ENCODE measurements around the gene TBC1D14.
"Not testable (repeated sequence)": the region's sequence is repeated elsewhere in the genome, so short reads cannot be mapped to it uniquely, and the experiment has no call there.

TBC1D14 gene

GRCh38 chr4:6956087-6956433 lies 46.4 kb downstream of the TBC1D14 start:
- no peak for DNase-seq

- no peak for DNase-seq
These were observed 47.0 kb downstream of the TBC1D14 start for GRCh38 chr4:6956434-6957147.

- DNase-seq: no peak
These were observed 47.5 kb downstream of the TBC1D14 start for GRCh38 chr4:6957148-6957520.

- DNase-seq: no peak
These were observed 48.4 kb downstream of the TBC1D14 start for GRCh38 chr4:6957994-6958393.

- DNase-seq: no peak
These were observed 49.6 kb downstream of the TBC1D14 start for GRCh38 chr4:6959261-6959660.

- DNase-seq: no peak
These were observed 50.5 kb downstream of the TBC1D14 start for GRCh38 chr4:6960154-6960553.

GRCh38 chr4:6960628-6961412 lies 51.2 kb downstream of the TBC1D14 start:
- no peak for DNase-seq

GRCh38 chr4:6961496-6962210 lies 52.0 kb downstream of the TBC1D14 start:
- no peak for DNase-seq

- no peak for DNase-seq
These were observed 52.8 kb downstream of the TBC1D14 start for GRCh38 chr4:6962211-6963041.

GRCh38 chr4:6963139-6963611 lies 53.5 kb downstream of the TBC1D14 start:
- no peak for DNase-seq

GRCh38 chr4:6964858-6965257 lies 55.2 kb downstream of the TBC1D14 start:
- no peak for DNase-seq

GRCh38 chr4:6965329-6965728 lies 55.7 kb downstream of the TBC1D14 start:
- DNase-seq: no peak

- no peak for DNase-seq
These were observed 58.3 kb downstream of the TBC1D14 start for GRCh38 chr4:6967846-6968340.

- no peak for DNase-seq
These were observed 58.9 kb downstream of the TBC1D14 start for GRCh38 chr4:6968496-6968895.

- DNase-seq: no peak
These were observed 60.5 kb downstream of the TBC1D14 start for GRCh38 chr4:6969826-6970800.

- no peak for DNase-seq
These were observed 62.1 kb downstream of the TBC1D14 start for GRCh38 chr4:6971536-6972374.

- DNase-seq: no peak
These were observed 62.7 kb downstream of the TBC1D14 start for GRCh38 chr4:6972375-6972650.

- no peak for DNase-seq
These were observed 63.3 kb downstream of the TBC1D14 start for GRCh38 chr4:6972911-6973310.

GRCh38 chr4:6974138-6974848 lies 64.7 kb downstream of the TBC1D14 start:
- peak; percentile 32 to 62 for DNase-seq

- DNase-seq: not testable (repeated sequence)
These were observed 68.2 kb downstream of the TBC1D14 start for GRCh38 chr4:6977846-6978245.

Data from NCI-H1930 (cell line).